Fibroblast of the aortic adventitia (primary cell): ENCODE measurements around the gene CROCC2. TPM values are rescaled to one million over a fixed set of nuclear protein-coding genes. Genes with fewer than 3 reads are reported as not detected.

Experiments used
- DNase-seq: peaks from one replicate; pipeline ENCODE4 v3.0.0-alpha.2; 2010; ENCODE audit warnings: low read depth
- H3K4me3 ChIP-seq: 2 replicates; pipeline ENCODE4 v1.5.1; 2011; ENCODE audit warnings: low read depth, mild to moderate bottlenecking, control low read depth, low read length, moderate library complexity
- CTCF ChIP-seq: IDR thresholded peaks from 2 replicates; pipeline ENCODE4 v1.5.1; 2011; ENCODE audit warnings: mild to moderate bottlenecking, low read length, control low read depth, inconsistent platforms; ENCODE audit not compliant: insufficient read depth
- total RNA-seq: library from RNA; depleted of rRNA; stranded (reverse); fragments of >200 nt; gene quantifications from 2 replicates; pipeline ENCODE4 v1.2.3, GENCODE V29; 2012; ENCODE audit warnings: low replicate concordance

Gene CROCC2
- total RNA-seq, 1 donor, result under 0.01 TPM

GRCh38 chr2:240960971-240961876, 55.1 kb downstream of the CROCC2 start:
- no peak overlapping the region for H3K4me3 ChIP-seq
- TF ChIP-seq CTCF, result no peak
- DNase-seq, result peak; percentile 17

- no peak for TF ChIP-seq CTCF
- H3K4me3 ChIP-seq, result no peak overlapping the region
- no peak for DNase-seq
Observed at GRCh38 chr2:240961910-240962299, 55.8 kb downstream of the CROCC2 start.

- H3K4me3 ChIP-seq, result no peak overlapping the region
- no peak for DNase-seq
- TF ChIP-seq CTCF, result no peak
Observed at GRCh38 chr2:240962300-240963064, 56.3 kb downstream of the CROCC2 start.

GRCh38 chr2:240963065-240963867, 57.1 kb downstream of the CROCC2 start:
- no peak for DNase-seq
- no peak overlapping the region for H3K4me3 ChIP-seq
- no peak for TF ChIP-seq CTCF

- no peak for TF ChIP-seq CTCF
- no peak for DNase-seq
- H3K4me3 ChIP-seq, result no peak overlapping the region
Observed at GRCh38 chr2:240963868-240964703, 58.0 kb downstream of the CROCC2 start.
